CD14-positive monocyte (primary cell): ENCODE measurements around the gene STAC3. TPM values are rescaled to one million over a fixed set of nuclear protein-coding genes. Genes with fewer than 3 reads are reported as not detected.
"Not testable (repeated sequence)": the region's sequence is repeated elsewhere in the genome, so short reads cannot be mapped to it uniquely, and the experiment has no call there.

Source experiments
- DNase-seq, 3 donors: peaks; one replicate each; pipeline ENCODE4 v3.0.0-alpha.2; 2011 to 2022
- H2AFZ ChIP-seq: 2 replicates; pipeline ENCODE4 v1.6.0; 2012; ENCODE audit warnings: mild to moderate bottlenecking, low read depth, low read length, inconsistent platforms; ENCODE audit not compliant: insufficient read depth, poor library complexity, severe bottlenecking
- H3K27ac ChIP-seq, 2 donors: 1 replicate in 1 of 2; 2 replicates in 1 of 2; pipeline ENCODE4 v1.5.1; 2012 to 2013; ENCODE audit warnings: low read length in 2 of 2, control low read depth in 1 of 2, inconsistent platforms in 1 of 2, low read depth in 1 of 2, mild to moderate bottlenecking in 1 of 2
- H3K27me3 ChIP-seq, 2 donors: one replicate each; pipeline versions ENCODE4 v1.6.0 to v1.6.1; 2011 to 2013; ENCODE audit warnings: low read length in 2 of 2; ENCODE audit not compliant: control insufficient read depth in 2 of 2, insufficient read depth in 2 of 2
- H3K36me3 ChIP-seq, 2 donors: replicated peaks in 1 of 2; 1 replicate in 1 of 2; 2 replicates in 1 of 2; pipeline versions ENCODE4 v1.5.1 to v1.6.1; 2012 to 2013; ENCODE audit warnings: low read length in 2 of 2, control low read depth in 1 of 2, inconsistent platforms in 1 of 2, mild to moderate bottlenecking in 1 of 2; ENCODE audit not compliant: insufficient read depth in 2 of 2, control insufficient read depth in 1 of 2
- H3K4me1 ChIP-seq, 2 donors: 1 replicate in 1 of 2; 2 replicates in 1 of 2; pipeline versions ENCODE4 v1.5.1 to v1.6.1; 2012 to 2013; ENCODE audit warnings: low read length in 2 of 2, control low read depth in 1 of 2, inconsistent platforms in 1 of 2, mild to moderate bottlenecking in 1 of 2, moderate library complexity in 1 of 2; ENCODE audit not compliant: insufficient read depth in 2 of 2, control insufficient read depth in 1 of 2
- H3K4me2 ChIP-seq: replicated peaks from 2 replicates; pipeline ENCODE3; 2012; ENCODE audit warnings: low read length, moderate library complexity, mild to moderate bottlenecking; ENCODE audit not compliant: poor library complexity, severe bottlenecking; ENCODE audit errors: extremely low read depth
- H3K4me3 ChIP-seq, 3 experiments: fragments of 200-600 bp in 1 of 3; sonication (generic) in 1 of 3; replicated peaks in 1 of 3; 1 replicate in 2 of 3; 2 replicates in 1 of 3; pipeline ENCODE4 v1.5.1; 2011 to 2013; ENCODE audit warnings: low read length in 3 of 3, mild to moderate bottlenecking in 3 of 3, control low read depth in 2 of 3, low read depth in 2 of 3, inconsistent platforms in 1 of 3, moderate library complexity in 1 of 3
- H3K79me2 ChIP-seq: 2 replicates; pipeline ENCODE4 v1.6.0; 2012; ENCODE audit warnings: mild to moderate bottlenecking, control low read depth, inconsistent platforms, low read length, moderate library complexity; ENCODE audit not compliant: insufficient read depth
- H3K9ac ChIP-seq: 2 replicates; pipeline ENCODE4 v1.6.0; 2017; ENCODE audit warnings: low read length, mild to moderate bottlenecking; ENCODE audit not compliant: insufficient read depth, poor library complexity, severe bottlenecking
- H3K9me3 ChIP-seq, 2 donors: replicated peaks in 1 of 2; 1 replicate in 1 of 2; 2 replicates in 1 of 2; pipeline versions ENCODE4 v1.5.1 to v1.6.1; 2012 to 2013; ENCODE audit warnings: low read length in 2 of 2, control low read depth in 1 of 2; ENCODE audit not compliant: control insufficient read depth in 1 of 2, insufficient read depth in 1 of 2
- H4K20me1 ChIP-seq: 2 replicates; pipeline ENCODE4 v1.6.0; 2012; ENCODE audit warnings: mild to moderate bottlenecking, low read length, control low read depth, moderate library complexity; ENCODE audit not compliant: insufficient read depth
- H3K27ac Mint-ChIP-seq, 7 donors: one replicate each; pipeline ENCODE4 v1.8.0; 2020; ENCODE audit warnings: mild to moderate bottlenecking in 7 of 7, mixed read lengths in 7 of 7, moderate library complexity in 6 of 7, inconsistent platforms in 2 of 7
- H3K27me3 Mint-ChIP-seq, 3 donors: one replicate each; pipeline ENCODE4 v1.8.0; 2021 to 2022; ENCODE audit warnings: low read depth in 3 of 3, mild to moderate bottlenecking in 3 of 3, mixed read lengths in 3 of 3, moderate library complexity in 3 of 3, inconsistent platforms in 1 of 3
- H3K36me3 Mint-ChIP-seq, 2 donors: one replicate each; pipeline ENCODE4 v1.8.0; 2020; ENCODE audit warnings: mixed read lengths in 2 of 2, inconsistent platforms in 1 of 2, mild to moderate bottlenecking in 1 of 2
- H3K4me1 Mint-ChIP-seq: one replicate; pipeline ENCODE4 v1.8.0; 2020; ENCODE audit warnings: mild to moderate bottlenecking, mixed read lengths
- H3K4me3 Mint-ChIP-seq, 2 donors: one replicate each; pipeline ENCODE4 v1.8.0; 2020; ENCODE audit warnings: mild to moderate bottlenecking in 2 of 2, mixed read lengths in 2 of 2, moderate library complexity in 1 of 2
- H3K9me3 Mint-ChIP-seq, 7 donors: one replicate each; pipeline ENCODE4 v1.8.0; 2020 to 2022; ENCODE audit warnings: mixed read lengths in 7 of 7, mild to moderate bottlenecking in 6 of 7, moderate library complexity in 6 of 7, inconsistent platforms in 2 of 7
- CTCF ChIP-seq: fragments of 200-600 bp; IDR thresholded peaks from one replicate; pipeline ENCODE4 v1.8.0; 2022; ENCODE audit warnings: antibody characterized with exemption, mild to moderate bottlenecking
- WGBS: methylation state at CpG from one replicate; pipeline ENCODE4 v1.1.5; 2013; ENCODE audit warnings: missing lambda C conversion rate; ENCODE audit not compliant: insufficient coverage; 5-methylcytosine and 5-hydroxymethylcytosine counted together
- intact Hi-C, 2 donors: fragments of 100-400 bp; cut with micrococcal nuclease; formaldehyde crosslinking; loops; one replicate each; pipeline versions ENCODE4 v1.15.0 to v1.15.1; 2023
- polyA plus RNA-seq, 3 donors: library from polyadenylated mRNA; depleted of rRNA in 1 of 3; unstranded in 2 of 3; stranded (reverse) in 1 of 3; fragments of 300-500 nt in 2 of 3; fragments of >200 nt in 1 of 3; fragmentation: Illumina TruSeq in 2 of 3; gene quantifications; 1 replicate in 2 of 3; 2 replicates in 1 of 3; pipeline ENCODE4 v1.2.3, GENCODE V29; 2012 to 2021

Gene STAC3
- polyA plus RNA-seq, 3 donors, result 7.0 to 32.1 (median 9.1) TPM

- 90% methylated on average over 2 of the region's 4 CpGs for whole genome bisulfite sequencing
- Mint-ChIP-seq H3K4me3 (no peak overlapping the region), H3K27ac (no peak overlapping the region)
Measured at GRCh38 chr12:57296291-57296690, 45.3 kb upstream of the STAC3 start.

GRCh38 chr12:57282073-57282472, 31.1 kb upstream of the STAC3 start:
- H3K27me3 ChIP-seq, DNase-seq, H3K9ac ChIP-seq, H3K9me3 Mint-ChIP-seq, H4K20me1 ChIP-seq, H3K4me1 Mint-ChIP-seq, H3K4me3 Mint-ChIP-seq, H3K4me1 ChIP-seq, H2AFZ ChIP-seq, H3K4me2 ChIP-seq, H3K9me3 ChIP-seq, H3K27ac Mint-ChIP-seq, H3K27ac ChIP-seq, H3K27me3 Mint-ChIP-seq, intact Hi-C loops, H3K79me2 ChIP-seq, H3K4me3 ChIP-seq: not testable (repeated sequence)
- 100% methylated on average over 7 of the region's 12 CpGs for WGBS
- H3K36me3 Mint-ChIP-seq, result peaks cover 92 to 93% of the 10 kb centered on the region in 2 donors
- peaks cover 85 to 99% of the 10 kb centered on the region in 2 donors for H3K36me3 ChIP-seq

More at GRCh38 chr12:57296291-57296690, 45.3 kb upstream of the STAC3 start:
- no peak overlapping the region for H2AFZ ChIP-seq
- Mint-ChIP-seq H3K27me3 (no peaks in the 10 kb centered on the region), H3K4me1 (no peaks in the 10 kb centered on the region), H3K9me3 (no peaks in the 10 kb centered on the region), H3K36me3 (peaks cover 81 to 95% of the 10 kb centered on the region in 2 donors)
- peaks cover 89 to 98% of the 10 kb centered on the region in 2 donors for H3K36me3 ChIP-seq
- no peaks in the 10 kb centered on the region for H3K9me3 ChIP-seq
- H3K27ac ChIP-seq, result no peak overlapping the region
- H3K4me3 ChIP-seq, result no peak overlapping the region
- H4K20me1 ChIP-seq, result no peaks in the 10 kb centered on the region
- intact Hi-C loops, result no loop called here
- no peak for DNase-seq
- no peak overlapping the region for H3K4me2 ChIP-seq
- no peak overlapping the region for H3K9ac ChIP-seq
- H3K79me2 ChIP-seq, result no peaks in the 10 kb centered on the region
- H3K27me3 ChIP-seq, result no peaks in the 10 kb centered on the region
- TF ChIP-seq CTCF, result no peak
- no peaks in the 10 kb centered on the region for H3K4me1 ChIP-seq
